ENCODE results near the gene GADL1.

Gene GADL1

GRCh38 chr3:30779686-30780287, 114.7 kb downstream of the GADL1 start:
- no peaks in the 10 kb centered on the region for H3K4me1 ChIP-seq (ENCODE audit: control insufficient read depth, insufficient read depth, low read length)
- 82 to 85% methylated on average over 1 of the region's 1 CpG for WGBS, 2 experiments
- no peak overlapping the region for H3K27ac ChIP-seq (ENCODE audit: insufficient read depth, low read depth, low read length, poor library complexity, severe bottlenecking)
- H3K9me3 ChIP-seq (ENCODE audit: control insufficient read depth, low read length): no peaks in the 10 kb centered on the region
- no peaks in the 10 kb centered on the region for H3K27me3 ChIP-seq (ENCODE audit: control insufficient read depth, insufficient read depth, low read length, poor library complexity, severe bottlenecking)
- no peaks in the 10 kb centered on the region for H3K36me3 ChIP-seq (ENCODE audit: control insufficient read depth, insufficient read depth, low read length)
- H3K4me3 ChIP-seq (ENCODE audit: insufficient read depth, low read depth, low read length): no peak overlapping the region

- Histone ChIP-seq H3K27me3 (ENCODE audit: control insufficient read depth, insufficient read depth, low read length, poor library complexity, severe bottlenecking) (no peaks in the 10 kb centered on the region), H3K9me3 (ENCODE audit: control insufficient read depth, low read length) (no peaks in the 10 kb centered on the region), H3K4me1 (ENCODE audit: control insufficient read depth, insufficient read depth, low read length) (no peaks in the 10 kb centered on the region), H3K4me3 (ENCODE audit: insufficient read depth, low read depth, low read length) (no peak overlapping the region), H3K27ac (ENCODE audit: insufficient read depth, low read depth, low read length, poor library complexity, severe bottlenecking) (no peak overlapping the region), H3K36me3 (ENCODE audit: control insufficient read depth, insufficient read depth, low read length) (no peaks in the 10 kb centered on the region)
- 93 to 95% methylated on average over 3 of the region's 3 CpGs for WGBS, 2 experiments
Observed at GRCh38 chr3:30778933-30779332, 115.5 kb downstream of the GADL1 start.

GRCh38 chr3:30777426-30778113, 116.9 kb downstream of the GADL1 start:
- no peaks in the 10 kb centered on the region for H3K27me3 ChIP-seq (ENCODE audit: control insufficient read depth, insufficient read depth, low read length, poor library complexity, severe bottlenecking)
- H3K9me3 ChIP-seq (ENCODE audit: control insufficient read depth, low read length): no peaks in the 10 kb centered on the region
- H3K36me3 ChIP-seq (ENCODE audit: control insufficient read depth, insufficient read depth, low read length): no peaks in the 10 kb centered on the region
- H3K4me3 ChIP-seq (ENCODE audit: insufficient read depth, low read depth, low read length): no peak overlapping the region
- WGBS, 2 experiments: 87 to 95% methylated on average over 5 of the region's 5 CpGs
- no peak overlapping the region for H3K27ac ChIP-seq (ENCODE audit: insufficient read depth, low read depth, low read length, poor library complexity, severe bottlenecking)
- no peaks in the 10 kb centered on the region for H3K4me1 ChIP-seq (ENCODE audit: control insufficient read depth, insufficient read depth, low read length)

- Histone ChIP-seq H3K4me3 (ENCODE audit: insufficient read depth, low read depth, low read length) (no peak overlapping the region), H3K27ac (ENCODE audit: insufficient read depth, low read depth, low read length, poor library complexity, severe bottlenecking) (no peak overlapping the region), H3K36me3 (ENCODE audit: control insufficient read depth, insufficient read depth, low read length) (no peaks in the 10 kb centered on the region), H3K9me3 (ENCODE audit: control insufficient read depth, low read length) (no peaks in the 10 kb centered on the region), H3K27me3 (ENCODE audit: control insufficient read depth, insufficient read depth, low read length, poor library complexity, severe bottlenecking) (no peaks in the 10 kb centered on the region), H3K4me1 (ENCODE audit: control insufficient read depth, insufficient read depth, low read length) (no peaks in the 10 kb centered on the region)
- WGBS, 2 experiments: 77 to 83% methylated on average over 3 of the region's 3 CpGs
Observed at GRCh38 chr3:30776186-30776815, 118.2 kb downstream of the GADL1 start.

GRCh38 chr3:30775040-30775439, 119.4 kb downstream of the GADL1 start:
- WGBS, 2 experiments: 93 to 95% methylated on average over 10 of the region's 10 CpGs
- H3K4me3 ChIP-seq (ENCODE audit: insufficient read depth, low read depth, low read length): no peak overlapping the region
- H3K27me3 ChIP-seq (ENCODE audit: control insufficient read depth, insufficient read depth, low read length, poor library complexity, severe bottlenecking): no peaks in the 10 kb centered on the region
- no peaks in the 10 kb centered on the region for H3K4me1 ChIP-seq (ENCODE audit: control insufficient read depth, insufficient read depth, low read length)
- no peaks in the 10 kb centered on the region for H3K36me3 ChIP-seq (ENCODE audit: control insufficient read depth, insufficient read depth, low read length)
- no peaks in the 10 kb centered on the region for H3K9me3 ChIP-seq (ENCODE audit: control insufficient read depth, low read length)
- H3K27ac ChIP-seq (ENCODE audit: insufficient read depth, low read depth, low read length, poor library complexity, severe bottlenecking): no peak overlapping the region

GRCh38 chr3:30774062-30774461, 120.4 kb downstream of the GADL1 start:
- 100% methylated on average over 2 of the region's 2 CpGs; no CpG with 5 or more reads in 1 of the 2 experiments for WGBS, 2 experiments
- no peak overlapping the region for H3K27ac ChIP-seq (ENCODE audit: insufficient read depth, low read depth, low read length, poor library complexity, severe bottlenecking)
- no peaks in the 10 kb centered on the region for H3K4me1 ChIP-seq (ENCODE audit: control insufficient read depth, insufficient read depth, low read length)
- no peaks in the 10 kb centered on the region for H3K27me3 ChIP-seq (ENCODE audit: control insufficient read depth, insufficient read depth, low read length, poor library complexity, severe bottlenecking)
- no peaks in the 10 kb centered on the region for H3K9me3 ChIP-seq (ENCODE audit: control insufficient read depth, low read length)
- H3K36me3 ChIP-seq (ENCODE audit: control insufficient read depth, insufficient read depth, low read length): no peaks in the 10 kb centered on the region
- H3K4me3 ChIP-seq (ENCODE audit: insufficient read depth, low read depth, low read length): no peak overlapping the region

GRCh38 chr3:30770387-30770786, 124.1 kb downstream of the GADL1 start:
- Histone ChIP-seq H3K36me3 (ENCODE audit: control insufficient read depth, insufficient read depth, low read length) (no peaks in the 10 kb centered on the region), H3K9me3 (ENCODE audit: control insufficient read depth, low read length) (no peaks in the 10 kb centered on the region), H3K27ac (ENCODE audit: insufficient read depth, low read depth, low read length, poor library complexity, severe bottlenecking) (no peak overlapping the region), H3K4me1 (ENCODE audit: control insufficient read depth, insufficient read depth, low read length) (no peaks in the 10 kb centered on the region), H3K4me3 (ENCODE audit: insufficient read depth, low read depth, low read length) (no peak overlapping the region), H3K27me3 (ENCODE audit: control insufficient read depth, insufficient read depth, low read length, poor library complexity, severe bottlenecking) (no peaks in the 10 kb centered on the region)
- 91 to 93% methylated on average over 3 of the region's 3 CpGs for WGBS, 2 experiments

- Histone ChIP-seq H3K27me3 (ENCODE audit: control insufficient read depth, insufficient read depth, low read length, poor library complexity, severe bottlenecking) (no peaks in the 10 kb centered on the region), H3K27ac (ENCODE audit: insufficient read depth, low read depth, low read length, poor library complexity, severe bottlenecking) (no peak overlapping the region), H3K36me3 (ENCODE audit: control insufficient read depth, insufficient read depth, low read length) (no peaks in the 10 kb centered on the region), H3K9me3 (ENCODE audit: control insufficient read depth, low read length) (no peaks in the 10 kb centered on the region), H3K4me3 (ENCODE audit: insufficient read depth, low read depth, low read length) (no peak overlapping the region), H3K4me1 (ENCODE audit: control insufficient read depth, insufficient read depth, low read length) (no peaks in the 10 kb centered on the region)
- 70 to 72% methylated on average over 9 of the region's 9 CpGs for WGBS, 2 experiments
Observed at GRCh38 chr3:30768703-30769550, 125.5 kb downstream of the GADL1 start.

- 94 to 100% methylated on average over 1 of the region's 1 CpG for WGBS, 2 experiments
- Histone ChIP-seq H3K27ac (ENCODE audit: insufficient read depth, low read depth, low read length, poor library complexity, severe bottlenecking) (no peak overlapping the region), H3K27me3 (ENCODE audit: control insufficient read depth, insufficient read depth, low read length, poor library complexity, severe bottlenecking) (no peaks in the 10 kb centered on the region), H3K36me3 (ENCODE audit: control insufficient read depth, insufficient read depth, low read length) (no peaks in the 10 kb centered on the region), H3K4me1 (ENCODE audit: control insufficient read depth, insufficient read depth, low read length) (no peaks in the 10 kb centered on the region), H3K9me3 (ENCODE audit: control insufficient read depth, low read length) (no peaks in the 10 kb centered on the region), H3K4me3 (ENCODE audit: insufficient read depth, low read depth, low read length) (no peak overlapping the region)
Observed at GRCh38 chr3:30768046-30768445, 126.4 kb downstream of the GADL1 start.

- Histone ChIP-seq H3K27me3 (ENCODE audit: control insufficient read depth, insufficient read depth, low read length, poor library complexity, severe bottlenecking) (no peaks in the 10 kb centered on the region), H3K4me3 (ENCODE audit: insufficient read depth, low read depth, low read length) (no peak overlapping the region), H3K9me3 (ENCODE audit: control insufficient read depth, low read length) (no peaks in the 10 kb centered on the region), H3K27ac (ENCODE audit: insufficient read depth, low read depth, low read length, poor library complexity, severe bottlenecking) (no peak overlapping the region), H3K4me1 (ENCODE audit: control insufficient read depth, insufficient read depth, low read length) (no peaks in the 10 kb centered on the region), H3K36me3 (ENCODE audit: control insufficient read depth, insufficient read depth, low read length) (no peaks in the 10 kb centered on the region)
Observed at GRCh38 chr3:30766522-30766921, 127.9 kb downstream of the GADL1 start.
